ENCODE measurements around the gene ERF. TPM values are rescaled to one million over a fixed set of nuclear protein-coding genes. Genes with fewer than 3 reads are reported as not detected.

Gene ERF
- total and polyA plus RNA-seq, 2 donors (not counting 1 experiment from before 2014, with no cell fraction given), result 48.6 to 51.5 TPM

DNA sequence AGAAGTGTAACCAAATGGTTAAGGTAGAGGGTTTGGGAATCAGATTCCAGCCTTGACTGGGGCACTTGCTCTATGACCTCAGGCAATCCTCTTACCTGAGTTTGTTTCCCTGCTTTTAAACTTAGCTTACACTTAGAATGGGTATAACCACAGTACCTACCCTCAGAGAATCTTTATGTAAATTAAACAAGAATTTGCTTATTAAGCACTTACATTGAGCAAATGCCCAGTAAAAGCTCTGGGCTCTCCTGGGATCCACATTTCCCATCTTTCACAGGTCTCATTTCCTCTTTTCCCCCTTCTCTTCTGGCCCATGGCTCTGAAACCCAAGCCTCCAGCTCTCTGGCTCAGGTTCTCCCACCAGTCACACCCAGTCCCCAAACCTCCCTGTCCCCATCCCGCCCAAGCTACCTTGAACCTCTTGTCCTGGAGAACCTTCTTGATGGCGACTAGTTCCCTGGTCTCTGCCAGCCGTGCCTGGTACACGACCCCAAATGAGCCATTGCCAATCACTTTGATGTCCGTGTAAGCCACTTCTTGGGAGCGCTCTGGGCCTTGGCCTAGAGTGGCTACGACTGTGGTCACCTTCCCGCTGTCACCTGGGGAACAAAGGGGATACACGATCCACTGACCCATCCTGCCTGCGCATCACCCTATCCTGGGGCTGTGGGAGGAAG, 15.2 kb downstream of the ERF start:
- H3K27me3 ChIP-seq (replicated peaks in 1 of 4; ENCODE audit: control extremely low read depth in 1 of 4, control insufficient read depth in 3 of 4, insufficient read depth in 4 of 4, low read length in 3 of 4), result no peaks in the 10 kb centered on the region
- H3K4me1 ChIP-seq (ENCODE audit: control insufficient read depth in 2 of 2, insufficient read depth in 2 of 2, low read length in 2 of 2), result peaks cover 26 to 35% of the 10 kb centered on the region in 2 donors
- H3K27ac ChIP-seq (ENCODE audit: low read length in 2 of 2), result peak overlapping the region in 1 of 2 donors; percentile 9
- H3K4me3 ChIP-seq (ENCODE audit: control extremely low read depth in 1 of 5, extremely low read depth in 1 of 5, insufficient read depth in 1 of 5, low read depth in 2 of 5, low read length in 4 of 5), result no peak overlapping the region
- ChIA-PET POLR2A (interaction anchor here (0.5 kb wide), 1 partner anchor 25 kb away, joined by 4 read pairs; no protein-coding TSS in a partner anchor), CTCF (interaction anchor here (1.1 to 3.0 kb wide), 4 partner anchors 10 to 131 kb away, joined by 3 to 7 read pairs (median 4); no protein-coding TSS in a partner anchor)
- H3K36me3 ChIP-seq (replicated peaks in 1 of 2; ENCODE audit: control extremely low read depth in 1 of 2, control insufficient read depth in 1 of 2, extremely low read depth in 1 of 2, insufficient read depth in 2 of 2, low read length in 1 of 2), result peaks cover 1 to 41% of the 10 kb centered on the region in 2 experiments
- peaks cover 63% of the 10 kb centered on the region for H3K79me2 ChIP-seq (ENCODE audit: control insufficient read depth, insufficient read depth, low read length)
- intact Hi-C loops (cut with micrococcal nuclease), result no loop called here
- Mint-ChIP-seq H3K27me3 (no peaks in the 10 kb centered on the region), H3K9me3 (ENCODE audit: insufficient read depth) (no peaks in the 10 kb centered on the region), H3K27ac (no peak overlapping the region), H3K4me3 (no peak overlapping the region), H3K4me1 (peaks cover 49% of the 10 kb centered on the region)
- H2AFZ ChIP-seq (ENCODE audit: insufficient read depth, low read depth, low read length, poor library complexity, severe bottlenecking), result no peak overlapping the region
- H3K4me2 ChIP-seq (replicated peaks; ENCODE audit: low read depth, low read length, poor library complexity, severe bottlenecking), result no peak overlapping the region
- H4K20me1 ChIP-seq (ENCODE audit: control insufficient read depth, insufficient read depth, low read length, poor library complexity, severe bottlenecking), result peaks cover 67% of the 10 kb centered on the region
- DNase-seq (no peak), ATAC-seq (ENCODE audit: low read depth) (no peak)
- no peak overlapping the region for H3K9ac ChIP-seq (ENCODE audit: low read length)
- H3K9me3 ChIP-seq (ENCODE audit: control extremely low read depth in 1 of 3, control insufficient read depth in 2 of 3, insufficient read depth in 1 of 3, low read length in 2 of 3), result no peaks in the 10 kb centered on the region
- 96% methylated on average over 8 of the region's 10 CpGs for WGBS (ENCODE audit: insufficient coverage)
- no peak for TF ChIP-seq EZH2 (IDR thresholded peaks at IDR 0.05; ENCODE audit: borderline replicate concordance, insufficient read depth, low read depth, low read length, poor library complexity, severe bottlenecking)
- TF ChIP-seq, protein P1, sequence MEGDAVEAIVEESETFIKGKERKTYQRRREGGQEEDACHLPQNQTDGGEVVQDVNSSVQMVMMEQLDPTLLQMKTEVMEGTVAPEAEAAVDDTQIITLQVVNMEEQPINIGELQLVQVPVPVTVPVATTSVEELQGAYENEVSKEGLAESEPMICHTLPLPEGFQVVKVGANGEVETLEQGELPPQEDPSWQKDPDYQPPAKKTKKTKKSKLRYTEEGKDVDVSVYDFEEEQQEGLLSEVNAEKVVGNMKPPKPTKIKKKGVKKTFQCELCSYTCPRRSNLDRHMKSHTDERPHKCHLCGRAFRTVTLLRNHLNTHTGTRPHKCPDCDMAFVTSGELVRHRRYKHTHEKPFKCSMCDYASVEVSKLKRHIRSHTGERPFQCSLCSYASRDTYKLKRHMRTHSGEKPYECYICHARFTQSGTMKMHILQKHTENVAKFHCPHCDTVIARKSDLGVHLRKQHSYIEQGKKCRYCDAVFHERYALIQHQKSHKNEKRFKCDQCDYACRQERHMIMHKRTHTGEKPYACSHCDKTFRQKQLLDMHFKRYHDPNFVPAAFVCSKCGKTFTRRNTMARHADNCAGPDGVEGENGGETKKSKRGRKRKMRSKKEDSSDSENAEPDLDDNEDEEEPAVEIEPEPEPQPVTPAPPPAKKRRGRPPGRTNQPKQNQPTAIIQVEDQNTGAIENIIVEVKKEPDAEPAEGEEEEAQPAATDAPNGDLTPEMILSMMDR (IDR thresholded peaks at IDR 0.05), result no peak

DNA sequence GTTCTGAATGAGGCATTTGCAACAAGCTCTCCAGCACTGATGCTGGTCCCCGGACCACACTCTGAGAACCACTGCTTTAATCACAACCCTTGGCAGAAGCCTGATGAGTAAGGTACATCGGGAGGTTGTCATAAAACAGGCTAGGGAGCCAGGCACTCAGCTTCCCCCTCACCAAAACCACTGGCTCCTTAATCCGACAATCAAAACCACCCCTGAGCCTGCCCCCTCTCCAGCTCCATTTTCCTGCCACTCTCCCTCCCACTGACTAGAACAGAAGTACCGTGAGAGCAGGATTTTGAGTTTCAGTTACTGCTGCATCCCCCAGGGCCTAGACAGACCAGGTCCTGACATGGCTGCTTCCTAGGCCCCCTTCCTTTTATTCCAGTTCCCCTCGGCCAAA, 19.7 kb downstream of the ERF start:
- peaks cover 16% of the 10 kb centered on the region for H3K4me1 Mint-ChIP-seq
- no peak overlapping the region for H3K4me3 ChIP-seq (ENCODE audit: control extremely low read depth in 1 of 5, extremely low read depth in 1 of 5, insufficient read depth in 1 of 5, low read depth in 2 of 5, low read length in 4 of 5)
- H3K4me2 ChIP-seq (replicated peaks; ENCODE audit: low read depth, low read length, poor library complexity, severe bottlenecking), result no peak overlapping the region
- no peak overlapping the region for H3K27ac Mint-ChIP-seq
- 86% methylated on average over 5 of the region's 5 CpGs for WGBS (ENCODE audit: insufficient coverage)
- no peaks in the 10 kb centered on the region for H3K9me3 Mint-ChIP-seq (ENCODE audit: insufficient read depth)
- H3K9ac ChIP-seq (ENCODE audit: low read length), result no peak overlapping the region
- ChIA-PET CTCF (interaction anchor here (1.6 kb wide), 1 partner anchor 11 kb away, joined by 4 read pairs; no protein-coding TSS in a partner anchor), POLR2A (no interaction called here)
- no peaks in the 10 kb centered on the region for H3K9me3 ChIP-seq (ENCODE audit: control extremely low read depth in 1 of 3, control insufficient read depth in 2 of 3, insufficient read depth in 1 of 3, low read length in 2 of 3)
- TF ChIP-seq, protein P1 (IDR thresholded peaks at IDR 0.05), result no peak
- TF ChIP-seq EZH2 (IDR thresholded peaks at IDR 0.05; ENCODE audit: borderline replicate concordance, insufficient read depth, low read depth, low read length, poor library complexity, severe bottlenecking), result no peak
- no peak overlapping the region for H3K4me3 Mint-ChIP-seq
- peaks cover 50% of the 10 kb centered on the region for H3K79me2 ChIP-seq (ENCODE audit: control insufficient read depth, insufficient read depth, low read length)
- no peak overlapping the region for H3K27ac ChIP-seq (ENCODE audit: low read length in 2 of 2)
- H3K36me3 ChIP-seq (replicated peaks in 1 of 2; ENCODE audit: control extremely low read depth in 1 of 2, control insufficient read depth in 1 of 2, extremely low read depth in 1 of 2, insufficient read depth in 2 of 2, low read length in 1 of 2), result peaks cover 3 to 81% of the 10 kb centered on the region in 2 experiments
- H2AFZ ChIP-seq (ENCODE audit: insufficient read depth, low read depth, low read length, poor library complexity, severe bottlenecking), result no peak overlapping the region
- DNase-seq, result no peak
- no peaks in the 10 kb centered on the region for H3K27me3 ChIP-seq (replicated peaks in 1 of 4; ENCODE audit: control extremely low read depth in 1 of 4, control insufficient read depth in 3 of 4, insufficient read depth in 4 of 4, low read length in 3 of 4)
- peaks cover 0 to 9% of the 10 kb centered on the region in 2 donors for H3K4me1 ChIP-seq (ENCODE audit: control insufficient read depth in 2 of 2, insufficient read depth in 2 of 2, low read length in 2 of 2)
- no peak for ATAC-seq (ENCODE audit: low read depth)
- H4K20me1 ChIP-seq (ENCODE audit: control insufficient read depth, insufficient read depth, low read length, poor library complexity, severe bottlenecking), result peaks cover 90% of the 10 kb centered on the region
- intact Hi-C loops (cut with micrococcal nuclease), result no loop called here
- H3K27me3 Mint-ChIP-seq, result no peaks in the 10 kb centered on the region

Measured in B cell (primary cell).